DMS 273 (cell line): ENCODE measurements around the gene VAT1L.
"Not testable (repeated sequence)": the region's sequence is repeated elsewhere in the genome, so short reads cannot be mapped to it uniquely, and the experiment has no call there.

ENCODE experiments used
- DNase-seq: peaks from one replicate; lab custom pipeline; 2025; ENCODE audit not compliant: unreplicated experiment; lab: John Stamatoyannopoulos, UW

VAT1L gene

DNA sequence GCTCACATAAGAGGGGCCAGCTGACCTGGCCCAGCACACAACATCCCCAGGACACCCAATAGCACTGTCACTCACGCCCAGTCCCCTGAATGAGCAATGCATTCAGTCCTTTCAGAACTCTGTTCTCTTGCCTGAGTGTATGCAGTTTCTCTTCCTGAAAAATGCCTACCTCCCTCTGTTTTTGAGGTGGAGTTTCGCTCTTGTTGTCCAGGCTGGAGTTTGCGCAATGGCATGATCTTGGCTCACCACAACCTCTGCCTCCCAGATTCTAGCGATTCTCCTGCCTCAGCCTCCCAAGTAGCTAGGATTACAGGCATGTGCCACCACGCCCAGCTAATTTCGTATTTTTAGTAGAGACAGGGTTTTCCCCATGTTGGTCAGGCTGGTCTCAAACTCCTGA is 159.2 kb downstream of the VAT1L start:
- DNase-seq: not testable (repeated sequence)

DNA sequence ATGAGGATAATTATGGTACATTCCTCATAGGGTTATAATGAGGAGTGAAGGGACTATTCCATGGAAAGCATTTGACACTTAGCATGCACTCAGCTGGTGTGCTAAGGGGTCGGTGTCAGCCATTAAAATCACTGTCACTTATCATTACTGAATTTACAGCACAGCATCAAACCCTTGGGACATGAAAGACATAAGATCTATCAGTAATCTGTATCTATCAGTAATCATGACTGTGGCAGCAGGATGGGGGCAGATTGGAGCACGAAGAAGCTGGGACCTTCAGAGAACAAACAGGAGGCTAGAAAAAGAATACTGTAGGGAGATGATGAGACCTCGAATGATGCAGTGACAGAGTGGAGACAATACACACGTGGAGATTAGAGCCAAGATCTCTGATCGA is 160.5 kb downstream of the VAT1L start:
- no peak for DNase-seq

DNA sequence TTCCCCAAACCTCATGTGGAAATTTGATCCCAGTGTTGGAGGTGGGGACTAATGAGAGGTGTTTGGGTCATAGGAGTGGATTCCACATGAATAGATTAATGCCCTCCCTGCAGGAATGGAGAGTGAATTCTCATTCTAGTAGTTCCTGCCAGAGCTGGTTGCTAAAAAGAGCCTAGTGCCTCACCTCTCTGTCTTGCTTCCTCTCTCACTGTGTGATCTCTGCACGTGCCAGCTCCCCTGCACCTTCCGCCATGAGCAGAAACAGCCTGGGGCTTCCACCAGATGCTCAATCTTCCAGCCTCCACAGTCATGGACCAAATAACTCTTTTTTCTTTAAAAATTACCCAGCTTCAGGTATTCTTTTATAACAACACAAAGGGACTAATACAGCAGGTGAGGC is 161.1 kb downstream of the VAT1L start:
- no peak for DNase-seq

DNA sequence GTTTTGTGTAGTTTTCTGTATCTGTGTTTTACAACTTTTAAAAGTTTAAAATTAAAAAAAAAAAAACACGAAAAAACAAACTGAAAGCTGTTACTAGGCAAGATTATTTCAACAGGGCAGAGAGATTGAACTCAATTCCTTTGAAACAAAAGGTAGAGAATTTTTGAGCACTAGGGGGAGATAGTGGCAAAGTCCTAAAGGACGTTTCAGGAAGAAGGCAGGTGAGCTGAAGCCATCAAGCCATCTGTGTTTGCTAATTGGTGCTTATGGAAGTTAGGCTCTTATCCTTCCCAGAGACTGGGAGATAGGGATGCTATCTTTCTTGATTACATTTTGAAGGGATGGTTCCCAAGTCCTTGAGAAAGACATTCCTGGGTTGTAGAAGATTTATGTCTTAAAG is 163.4 kb downstream of the VAT1L start:
- peak; percentile 64 for DNase-seq

DNA sequence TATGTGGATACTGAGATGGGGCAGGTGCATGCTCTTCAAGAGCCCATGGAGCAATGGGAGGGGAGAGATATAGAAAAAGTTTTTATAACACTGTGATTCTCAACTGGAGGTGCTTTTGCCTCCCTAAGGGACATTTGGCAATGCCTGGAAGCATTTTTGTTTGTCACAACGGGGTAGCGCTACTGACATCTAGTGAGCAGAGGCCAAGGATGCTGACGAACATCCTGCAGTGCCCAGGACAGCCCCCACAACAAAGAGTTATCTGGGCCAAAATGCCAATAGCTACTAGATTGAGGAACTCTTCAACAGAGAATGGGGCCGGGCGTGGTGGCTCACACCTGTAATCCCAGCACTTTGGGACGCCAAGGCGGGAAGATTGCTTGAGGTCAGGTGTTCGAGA is 166.8 kb downstream of the VAT1L start:
- DNase-seq: peak; percentile 4

DNA sequence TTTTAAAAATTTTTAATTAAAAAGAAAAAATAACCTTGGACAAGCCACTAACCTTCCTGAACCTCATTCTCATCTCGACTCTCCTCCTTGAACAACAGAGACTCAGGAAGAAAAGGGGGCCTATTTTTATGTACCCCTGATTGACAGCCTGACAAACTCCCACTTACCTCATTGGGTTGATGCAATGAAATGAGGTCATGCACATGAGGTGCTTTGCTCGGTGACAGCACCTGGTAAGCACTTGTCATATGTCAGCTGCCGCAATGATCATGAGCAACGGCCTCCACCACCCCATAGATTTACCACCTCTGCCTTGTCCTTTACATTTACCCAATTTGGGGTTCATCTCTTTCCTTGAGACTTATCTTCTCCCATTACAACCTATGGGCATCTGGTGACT is 167.9 kb downstream of the VAT1L start:
- DNase-seq: no peak

DNA sequence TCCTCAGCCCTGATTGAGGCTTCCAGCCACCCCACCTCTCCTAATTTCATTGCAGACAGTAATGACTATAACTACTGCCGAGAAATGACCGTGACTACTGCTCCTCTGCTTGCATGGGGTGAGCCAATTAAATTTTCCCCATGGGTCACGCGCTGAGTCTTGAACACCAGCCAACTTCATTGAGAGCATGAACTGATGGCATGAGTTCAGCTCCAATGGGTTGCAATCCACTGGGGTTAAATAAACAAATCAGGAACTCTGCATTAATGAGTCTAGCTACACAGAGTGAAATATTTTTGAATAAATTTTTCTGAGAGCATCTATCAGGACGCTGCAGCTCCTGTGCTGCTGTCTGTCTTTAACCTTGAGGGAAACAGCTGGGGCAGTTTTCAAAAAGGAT is 172.4 kb downstream of the VAT1L start:
- DNase-seq: no peak

DNA sequence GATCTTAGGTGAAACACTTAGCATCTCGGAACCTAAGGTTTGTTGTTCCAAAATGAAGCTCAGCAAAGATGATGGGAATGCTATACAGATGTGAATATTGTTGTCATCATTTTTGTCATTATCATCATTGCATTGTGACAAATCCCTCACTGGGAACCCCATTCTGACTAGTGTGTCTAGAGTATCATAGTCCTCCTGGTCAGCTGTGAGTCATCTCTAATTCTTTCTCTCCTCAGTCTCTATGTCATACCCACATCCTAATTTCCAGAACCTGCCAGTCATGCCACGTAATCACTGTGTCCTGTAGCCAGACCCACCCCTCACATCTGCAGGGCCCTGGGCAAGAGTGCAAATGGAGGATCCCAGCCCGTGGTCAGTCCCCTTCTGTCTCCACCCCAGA is 173.4 kb downstream of the VAT1L start:
- DNase-seq: no peak

DNA sequence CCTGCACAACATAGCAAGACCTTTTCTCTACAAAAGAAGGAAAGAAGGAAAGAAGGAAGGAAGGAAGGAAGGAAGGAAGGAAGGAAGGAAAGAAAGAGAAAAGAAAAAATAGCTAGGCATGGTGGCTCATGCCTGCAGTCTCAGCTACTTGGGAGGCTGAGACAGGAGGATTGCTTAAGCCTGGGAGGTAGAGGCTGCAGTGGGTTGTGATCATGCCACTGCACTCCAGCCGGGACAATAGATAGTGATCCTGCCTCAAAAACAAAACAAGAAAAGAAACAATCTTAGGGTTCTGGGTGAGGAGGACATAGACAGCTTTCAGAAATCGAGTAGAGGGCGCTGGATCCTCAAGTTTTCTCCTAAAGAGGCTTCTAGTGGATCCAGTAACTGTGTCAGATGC is 174.3 kb downstream of the VAT1L start:
- no peak for DNase-seq

DNA sequence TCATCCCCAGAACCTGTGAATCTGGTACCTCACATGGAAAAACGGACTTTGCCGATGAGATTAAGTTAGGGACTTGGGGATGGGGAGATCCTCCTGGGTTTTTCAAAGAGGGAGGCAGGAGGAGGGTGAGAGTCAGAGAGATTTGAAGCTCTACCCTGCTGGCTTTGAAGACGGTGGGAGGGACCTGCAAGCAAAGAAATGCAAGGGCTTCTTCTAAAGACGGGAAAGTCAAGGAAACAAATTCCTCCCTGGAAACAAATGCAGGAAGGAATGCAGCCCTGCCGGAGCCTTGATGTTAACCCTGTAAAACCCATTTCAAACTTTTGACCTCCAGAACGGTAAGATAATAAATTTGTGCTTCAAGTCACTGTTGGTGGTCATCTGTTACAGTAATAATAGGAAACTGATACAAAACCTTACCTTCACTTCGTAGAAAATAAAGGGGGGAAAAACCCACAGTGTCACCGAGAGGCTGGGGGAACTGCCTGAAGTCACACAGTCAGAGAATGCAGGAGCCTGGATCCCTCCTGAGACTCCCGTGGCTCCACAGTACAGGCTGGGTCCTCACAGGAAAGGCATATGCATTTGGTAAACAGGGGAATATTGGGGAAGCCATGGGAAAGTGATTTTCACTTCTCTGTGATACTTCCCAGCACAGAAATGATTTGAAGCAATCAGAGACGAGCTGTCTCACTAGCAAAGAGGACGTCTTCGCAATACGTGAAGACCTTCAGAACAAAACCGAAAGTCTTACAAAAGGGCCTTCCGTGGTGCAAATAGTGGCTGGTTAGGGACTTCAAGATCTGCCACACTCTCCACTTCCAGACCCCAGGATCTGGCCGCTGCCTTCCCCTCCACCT is 175.1 kb downstream of the VAT1L start:
- no peak for DNase-seq

DNA sequence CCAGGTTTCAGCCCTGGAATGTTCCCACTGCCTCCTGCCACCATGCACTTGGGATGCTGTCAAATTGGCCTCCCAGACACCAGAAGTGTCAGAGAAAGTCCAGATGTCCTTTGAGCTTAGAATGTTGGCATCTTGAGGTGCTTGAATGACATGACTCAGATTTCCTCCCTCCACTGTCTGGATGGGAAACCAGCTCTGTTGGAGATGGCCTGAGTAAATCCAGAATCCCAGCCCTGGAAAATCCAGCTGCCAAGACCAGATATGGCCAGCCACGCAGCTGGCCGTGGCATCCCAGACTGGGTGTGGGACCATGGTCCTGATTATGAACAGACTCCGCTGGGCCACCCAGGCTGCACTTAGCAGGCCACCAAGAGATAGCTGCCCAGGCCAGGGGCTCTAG is 177.0 kb downstream of the VAT1L start:
- no peak for DNase-seq

DNA sequence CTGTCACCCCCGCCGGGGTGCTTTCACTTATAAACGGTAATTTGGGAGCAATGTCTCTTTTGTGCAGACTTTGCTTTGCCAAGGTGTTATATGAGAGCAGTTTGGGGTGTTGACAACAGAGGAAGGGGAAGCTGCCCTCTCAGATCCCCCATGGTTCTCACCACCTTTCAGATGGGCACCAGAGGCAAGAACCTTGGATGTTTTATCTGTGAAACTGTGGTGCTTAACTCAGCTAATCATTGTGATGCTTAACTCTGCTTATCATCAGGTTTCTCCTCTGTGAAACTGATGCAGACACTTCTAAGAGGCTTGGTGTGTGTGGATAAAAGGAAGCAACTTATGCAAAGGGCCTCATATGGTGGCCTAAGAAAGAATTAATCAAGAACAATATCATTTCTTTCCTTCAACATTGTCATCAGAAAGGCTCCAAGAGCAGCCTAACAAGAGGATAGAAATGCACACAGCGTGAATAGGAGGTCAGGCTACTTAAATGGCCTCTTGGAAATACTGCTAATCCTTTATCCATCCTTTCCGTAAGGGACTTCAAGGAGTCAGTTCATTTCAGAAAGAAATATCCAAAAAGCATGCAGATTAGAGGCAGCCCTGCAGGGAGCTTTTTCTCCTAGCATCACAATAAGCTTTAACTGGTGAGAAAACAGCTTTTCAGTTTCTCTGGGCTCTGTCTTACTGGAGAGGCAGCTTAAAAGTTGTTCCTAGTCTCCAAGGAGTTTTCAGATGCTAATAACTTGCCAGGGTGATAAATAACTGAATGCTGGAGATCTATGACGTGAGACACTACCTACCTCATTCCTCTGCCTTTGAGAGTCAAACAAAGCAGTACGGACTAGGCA is 178.9 kb downstream of the VAT1L start:
- DNase-seq: no peak

DNA sequence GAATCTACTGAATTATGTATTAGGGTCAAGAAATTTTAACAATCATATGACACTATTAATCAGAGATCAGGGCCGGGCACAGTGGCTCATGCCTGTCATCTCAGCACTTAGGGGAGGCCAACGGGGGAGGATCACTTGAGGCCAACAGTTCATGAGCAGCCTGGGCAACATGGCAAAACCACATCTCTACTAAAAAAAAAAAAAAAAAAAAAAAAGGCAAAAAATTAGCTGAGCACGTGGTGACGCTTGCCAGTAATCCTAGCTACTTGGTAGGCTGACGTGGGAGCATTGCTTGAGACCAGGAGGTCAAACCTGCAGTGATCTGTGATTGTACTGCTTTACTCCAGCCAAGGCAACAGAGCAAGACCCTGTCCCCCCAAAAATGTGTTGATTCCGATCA is 181.5 kb downstream of the VAT1L start:
- DNase-seq: no peak

DNA sequence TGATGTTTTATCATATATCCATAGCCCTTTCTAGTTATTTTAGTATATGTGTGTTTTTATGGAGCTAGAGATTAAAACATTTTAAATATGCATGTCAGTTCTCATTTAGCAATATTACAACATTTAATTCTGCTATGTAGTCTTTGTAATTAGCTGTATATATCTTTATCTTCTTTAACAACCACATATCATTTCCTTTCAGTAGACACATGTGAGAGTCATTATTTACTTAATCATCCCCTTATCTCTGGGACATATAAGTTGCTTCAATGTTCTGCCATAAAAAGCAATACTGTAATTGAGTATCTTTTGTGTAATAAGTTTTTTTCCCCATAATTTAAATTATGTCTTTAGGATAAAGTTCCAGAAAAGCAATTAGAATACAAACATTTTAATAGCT is 182.0 kb downstream of the VAT1L start:
- DNase-seq: no peak

DNA sequence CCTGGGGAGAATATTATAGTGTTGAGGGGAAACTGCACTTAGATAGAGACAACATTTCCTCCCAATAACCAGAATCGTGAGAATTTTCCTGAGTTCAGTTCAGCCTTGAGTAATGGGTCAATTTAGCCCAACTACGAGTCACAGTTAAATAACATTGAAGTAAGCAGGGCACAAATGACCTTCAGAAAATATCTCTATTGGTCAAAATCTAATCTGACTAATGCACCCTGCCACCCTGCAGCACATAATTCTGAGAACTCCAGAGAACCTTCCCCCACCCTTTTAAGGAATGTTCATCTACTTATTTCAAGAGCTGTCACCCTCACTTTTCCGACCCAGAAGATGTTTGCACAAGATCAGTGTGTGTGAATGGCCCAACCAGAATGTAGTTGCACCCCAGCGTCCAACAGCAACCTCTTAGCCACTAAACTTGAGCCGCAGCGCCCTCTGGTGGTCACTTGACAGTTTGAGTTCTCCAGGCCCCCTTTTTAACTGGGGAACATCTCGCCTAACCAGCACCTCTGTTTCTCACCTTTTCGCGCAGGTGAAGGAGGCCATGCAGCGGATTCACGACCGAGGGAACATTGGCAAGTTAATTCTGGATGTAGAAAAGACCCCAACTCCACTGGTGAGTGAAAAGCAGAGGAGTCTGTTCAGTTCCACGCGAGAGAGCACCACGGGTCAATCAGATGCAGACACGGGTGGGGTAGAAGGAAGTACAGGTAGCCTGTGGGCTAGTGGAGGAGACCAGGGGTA is 183.1 kb downstream of the VAT1L start:
- peak; percentile 86 for DNase-seq

DNA sequence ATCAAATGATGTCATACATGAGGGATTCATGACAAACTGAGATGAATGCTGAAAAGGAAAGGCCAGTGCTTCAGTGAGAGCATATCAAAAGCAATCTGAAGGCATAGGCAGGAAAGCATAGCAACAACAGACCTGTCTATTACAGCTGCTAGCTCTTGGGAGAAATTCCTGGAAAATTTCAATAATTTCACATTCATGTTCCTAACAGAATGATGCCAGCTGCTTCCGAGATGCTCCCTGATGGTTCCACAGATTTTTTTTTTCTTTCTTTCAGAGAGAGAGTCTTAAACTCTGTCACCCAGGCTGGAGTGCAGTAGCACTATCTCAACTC is 183.7 kb downstream of the VAT1L start:
- DNase-seq: no peak

DNA sequence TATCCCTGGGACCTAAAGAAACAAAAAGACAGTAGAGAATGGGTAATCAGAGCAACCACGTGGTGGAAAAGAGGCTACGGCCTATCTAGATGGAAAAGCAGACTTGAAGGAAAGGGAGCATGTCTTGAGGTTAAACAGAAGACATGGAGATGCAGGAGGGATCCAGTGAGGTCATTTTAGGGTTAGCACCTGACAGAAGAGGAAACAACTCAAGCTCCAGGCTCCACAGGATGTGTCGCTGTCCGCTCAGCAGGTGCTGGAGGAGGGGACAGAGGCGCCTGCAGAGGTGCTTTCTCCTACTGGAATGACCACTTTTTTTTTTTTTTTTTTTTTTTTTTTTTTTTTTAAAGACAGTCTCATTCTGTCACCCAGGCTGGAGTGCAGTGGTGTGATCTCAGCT is 186.5 kb downstream of the VAT1L start:
- no peak for DNase-seq

DNA sequence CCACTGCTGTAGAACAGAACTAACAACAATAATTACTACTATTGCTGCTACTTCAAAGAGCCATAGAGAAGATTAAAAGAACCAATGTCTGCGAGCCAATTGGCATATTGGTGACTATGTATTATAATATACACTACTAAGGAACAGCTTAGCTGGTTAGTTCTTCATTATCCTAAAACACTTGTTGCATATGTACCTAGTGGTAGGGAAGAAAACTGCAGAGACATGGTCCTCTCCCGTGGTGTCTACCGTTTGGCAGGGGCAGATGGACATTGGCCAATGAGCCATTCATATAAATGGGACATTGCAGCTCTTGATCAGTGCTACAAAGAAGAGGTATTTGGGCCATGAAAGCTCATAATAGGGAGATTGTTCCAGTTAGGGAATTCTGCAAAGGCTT is 187.6 kb downstream of the VAT1L start:
- no peak for DNase-seq

DNA sequence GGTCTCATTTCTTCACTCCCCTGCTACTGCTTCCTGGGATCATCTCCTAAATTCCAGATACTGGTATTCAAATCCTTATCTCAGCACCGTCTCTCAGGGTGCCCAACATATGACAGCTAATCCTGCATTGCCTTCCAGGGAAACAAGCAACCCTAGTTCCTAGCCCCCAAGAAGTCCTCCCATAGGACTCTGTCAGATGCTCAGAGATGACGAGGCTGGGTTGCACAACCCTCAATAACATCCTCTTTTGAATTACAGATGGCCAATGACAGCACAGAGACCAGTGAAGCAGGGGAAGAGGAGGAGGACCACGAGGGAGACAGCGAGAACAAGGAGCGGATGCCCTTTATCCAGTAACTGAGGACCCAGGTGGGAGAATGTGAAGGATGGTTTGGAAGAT is 189.0 kb downstream of the VAT1L start:
- DNase-seq: no peak

DNA sequence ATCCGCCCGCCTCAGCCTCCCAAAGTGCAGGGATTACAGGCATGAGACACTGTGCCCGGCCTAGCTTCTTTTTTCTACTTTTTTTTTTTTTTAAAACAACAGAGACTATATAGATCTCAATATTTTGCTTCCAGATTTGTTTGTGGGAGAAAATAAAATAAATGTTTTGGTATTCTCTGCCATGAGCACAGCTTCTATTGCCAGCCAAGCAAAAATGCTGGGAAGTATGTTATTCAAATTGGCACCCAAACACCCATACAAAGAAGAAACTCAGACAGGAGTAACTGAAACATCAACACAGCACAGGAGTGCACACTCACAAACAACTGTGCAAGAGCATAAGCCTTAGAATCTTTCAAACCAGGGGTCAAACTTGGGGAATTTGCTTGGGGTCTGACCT is 196.7 kb downstream of the VAT1L start:
- no peak for DNase-seq

DNA sequence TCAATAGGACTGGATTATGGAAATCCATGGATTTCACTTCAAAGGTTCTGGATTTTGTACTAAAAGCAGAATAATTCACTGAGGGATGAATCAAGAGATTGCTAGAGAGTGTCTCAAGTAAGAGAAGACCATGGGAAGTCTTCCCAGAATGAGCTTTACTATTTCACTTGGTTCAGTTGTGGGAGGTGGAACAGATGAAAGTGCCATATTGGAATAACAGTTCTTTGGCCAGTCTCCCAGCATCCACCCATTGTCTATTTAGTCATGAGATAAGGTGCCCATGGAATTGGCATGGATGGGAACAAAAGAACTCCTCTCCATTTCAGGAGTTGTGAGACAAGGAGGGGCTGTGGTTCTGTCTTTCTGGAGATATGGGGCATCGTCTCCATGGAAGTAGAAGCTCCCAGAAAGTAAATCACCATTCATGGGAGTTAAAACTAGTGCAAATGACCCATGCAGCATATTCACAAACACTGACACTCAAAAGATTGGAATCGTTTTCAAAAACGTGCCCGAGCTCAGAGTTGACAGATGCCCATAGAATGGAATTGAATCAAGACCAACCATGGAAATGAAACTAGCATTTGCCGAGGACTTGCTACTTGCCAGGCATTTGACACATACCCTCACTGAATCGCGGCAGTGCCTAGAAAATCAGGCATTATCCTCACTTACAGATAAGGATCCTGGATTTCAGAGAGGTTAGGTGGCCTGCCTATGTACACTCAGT is 197.8 kb downstream of the VAT1L start:
- DNase-seq: peak; percentile 8
